ENCODE data around the gene CDC5L. TPM values are rescaled to one million over a fixed set of nuclear protein-coding genes. Genes with fewer than 3 reads are reported as not detected.

The CDC5L gene
- total and polyA plus RNA-seq, 7 donors: 10.9 to 33.3 (median 27.4) TPM

DNA sequence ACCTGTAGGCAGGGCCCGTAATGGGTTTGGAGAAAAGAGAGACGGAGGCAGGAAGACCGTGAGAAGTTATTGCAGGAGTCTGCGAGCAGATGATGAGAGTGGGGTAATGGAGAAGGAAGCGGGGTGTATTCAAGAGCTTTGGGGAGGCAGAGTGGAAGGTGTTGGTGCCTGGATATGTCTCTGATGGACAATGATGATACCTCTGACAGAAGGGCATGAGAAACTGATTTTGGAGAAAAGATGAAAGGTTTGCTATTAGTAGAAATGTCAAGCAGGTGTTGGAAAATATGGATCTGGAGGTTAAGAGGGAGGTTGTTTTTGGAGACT lies 69.4 kb downstream of the CDC5L start:
- WGBS, 3 donors: 78 to 86% (median 83%) methylated on average over 5 of the region's 5 CpGs
- TF ChIP-seq, protein P1, sequence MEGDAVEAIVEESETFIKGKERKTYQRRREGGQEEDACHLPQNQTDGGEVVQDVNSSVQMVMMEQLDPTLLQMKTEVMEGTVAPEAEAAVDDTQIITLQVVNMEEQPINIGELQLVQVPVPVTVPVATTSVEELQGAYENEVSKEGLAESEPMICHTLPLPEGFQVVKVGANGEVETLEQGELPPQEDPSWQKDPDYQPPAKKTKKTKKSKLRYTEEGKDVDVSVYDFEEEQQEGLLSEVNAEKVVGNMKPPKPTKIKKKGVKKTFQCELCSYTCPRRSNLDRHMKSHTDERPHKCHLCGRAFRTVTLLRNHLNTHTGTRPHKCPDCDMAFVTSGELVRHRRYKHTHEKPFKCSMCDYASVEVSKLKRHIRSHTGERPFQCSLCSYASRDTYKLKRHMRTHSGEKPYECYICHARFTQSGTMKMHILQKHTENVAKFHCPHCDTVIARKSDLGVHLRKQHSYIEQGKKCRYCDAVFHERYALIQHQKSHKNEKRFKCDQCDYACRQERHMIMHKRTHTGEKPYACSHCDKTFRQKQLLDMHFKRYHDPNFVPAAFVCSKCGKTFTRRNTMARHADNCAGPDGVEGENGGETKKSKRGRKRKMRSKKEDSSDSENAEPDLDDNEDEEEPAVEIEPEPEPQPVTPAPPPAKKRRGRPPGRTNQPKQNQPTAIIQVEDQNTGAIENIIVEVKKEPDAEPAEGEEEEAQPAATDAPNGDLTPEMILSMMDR (IDR thresholded peaks at IDR 0.05): no peak
- no peaks in the 10 kb centered on the region for H3K27me3 ChIP-seq (ENCODE audit: insufficient read depth in 3 of 3, low read length in 2 of 3)
- DNase-seq (no peak), ATAC-seq (no peak)
- peaks cover 5% of the 10 kb centered on the region for H3K4me1 ChIP-seq
- intact Hi-C loops (cut with DNase I): loop anchor here in 1 of 2 donors (1.0 to 5.0 kb wide), 2 partner anchors 26 to 40 kb away; no protein-coding TSS in a partner anchor
- no peaks in the 10 kb centered on the region for H3K36me3 ChIP-seq (ENCODE audit: insufficient read depth in 1 of 2, low read depth in 1 of 2)
- H3K9me3 ChIP-seq: no peaks in the 10 kb centered on the region
- no peak overlapping the region for H3K27ac ChIP-seq
- no peak overlapping the region for H3K4me3 ChIP-seq

DNA sequence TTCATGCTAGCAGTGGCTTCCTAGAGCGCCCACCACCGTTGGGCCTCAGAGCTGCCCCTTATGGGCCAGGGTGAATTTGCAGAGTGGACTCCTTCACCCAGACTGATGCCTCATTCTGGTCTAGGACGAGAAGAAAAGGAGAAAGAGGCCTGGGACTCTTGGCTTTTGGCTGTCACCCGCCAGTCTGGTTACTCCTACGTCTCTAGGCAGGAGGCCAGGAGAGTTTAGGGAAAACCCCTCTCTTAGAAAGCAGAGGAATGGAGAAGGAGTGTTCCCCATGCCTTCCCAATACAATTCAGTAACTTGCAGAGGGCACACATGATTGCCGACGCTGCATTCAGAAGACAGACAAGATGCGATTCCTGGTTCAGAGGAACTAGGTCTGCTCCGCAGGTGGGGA lies 70.1 kb downstream of the CDC5L start:
- no peak overlapping the region for H3K4me3 ChIP-seq
- H3K27me3 ChIP-seq (ENCODE audit: insufficient read depth in 3 of 3, low read length in 2 of 3): no peaks in the 10 kb centered on the region
- intact Hi-C loops (cut with DNase I): loop anchor here in 1 of 2 donors (5.0 kb wide), 1 partner anchor 40 kb away; no protein-coding TSS in a partner anchor
- H3K4me1 ChIP-seq: peaks cover 5% of the 10 kb centered on the region
- H3K27ac ChIP-seq: no peak overlapping the region
- H3K9me3 ChIP-seq: no peaks in the 10 kb centered on the region
- WGBS, 3 donors: 82 to 90% (median 88%) methylated on average over 9 of the region's 9 CpGs
- no peak for ATAC-seq
- no peak for DNase-seq
- TF ChIP-seq, protein P1 (IDR thresholded peaks at IDR 0.05): no peak
- H3K36me3 ChIP-seq (ENCODE audit: insufficient read depth in 1 of 2, low read depth in 1 of 2): no peaks in the 10 kb centered on the region

DNA sequence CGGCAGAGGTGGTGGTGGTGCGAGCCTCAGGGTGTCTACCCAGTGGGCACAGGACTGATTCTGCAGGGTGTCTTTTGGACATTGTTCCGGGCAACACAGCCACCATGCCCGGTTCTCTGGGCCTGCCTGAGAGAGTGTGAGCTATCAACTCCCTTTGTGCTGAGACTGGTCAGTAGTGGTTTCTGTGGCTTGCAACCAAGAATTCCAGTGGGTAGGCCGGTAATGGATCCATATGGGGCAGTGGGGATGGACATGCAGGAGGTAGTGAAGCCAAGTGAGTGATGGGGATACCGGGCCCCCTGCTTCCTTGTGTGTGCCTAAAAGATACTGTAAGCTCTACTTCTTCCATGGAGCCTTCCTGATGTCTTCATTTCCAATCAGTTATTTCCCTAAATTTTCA lies 71.0 kb downstream of the CDC5L start:
- no peaks in the 10 kb centered on the region for H3K9me3 ChIP-seq
- DNase-seq (no peak), ATAC-seq (no peak)
- intact Hi-C loops (cut with DNase I): loop anchor here in 1 of 2 donors (5.0 kb wide), 1 partner anchor 41 kb away; no protein-coding TSS in a partner anchor
- H3K36me3 ChIP-seq (ENCODE audit: insufficient read depth in 1 of 2, low read depth in 1 of 2): no peaks in the 10 kb centered on the region
- no peak overlapping the region for H3K4me3 ChIP-seq
- peaks cover 5% of the 10 kb centered on the region for H3K4me1 ChIP-seq
- TF ChIP-seq, protein P1 (IDR thresholded peaks at IDR 0.05): no peak
- WGBS, 3 donors: 94 to 97% (median 95%) methylated on average over 6 of the region's 6 CpGs
- H3K27me3 ChIP-seq (ENCODE audit: insufficient read depth in 3 of 3, low read length in 2 of 3): no peaks in the 10 kb centered on the region
- H3K27ac ChIP-seq: no peak overlapping the region

DNA sequence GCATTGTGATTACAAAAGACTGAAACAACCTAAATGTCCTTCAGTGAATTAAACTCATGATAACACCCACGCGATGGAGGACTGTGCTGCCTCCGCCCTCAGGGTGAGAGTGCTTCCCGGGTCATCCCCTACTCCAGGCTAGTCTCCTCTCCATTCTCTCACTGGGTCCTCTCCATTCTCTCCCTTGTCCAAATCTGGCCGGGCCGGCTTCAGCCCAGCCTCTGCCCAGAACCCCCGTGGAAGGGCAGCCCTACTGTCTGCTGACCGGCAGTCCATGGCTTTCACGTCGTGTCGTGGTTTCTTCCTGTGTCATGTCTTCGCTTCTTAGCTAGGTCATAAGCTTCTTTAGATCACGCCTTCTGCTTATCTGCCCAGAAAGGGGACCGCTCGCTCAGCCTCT lies 74.8 kb downstream of the CDC5L start:
- no peaks in the 10 kb centered on the region for H3K4me1 ChIP-seq
- TF ChIP-seq, protein P1 (IDR thresholded peaks at IDR 0.05): no peak
- no peaks in the 10 kb centered on the region for H3K27me3 ChIP-seq (ENCODE audit: insufficient read depth in 3 of 3, low read length in 2 of 3)
- H3K4me3 ChIP-seq: no peak overlapping the region
- H3K27ac ChIP-seq: no peak overlapping the region
- 87 to 92% (median 90%) methylated on average over 15 of the region's 15 CpGs for WGBS, 3 donors
- no peak for ATAC-seq
- intact Hi-C loops (cut with DNase I): no loop called here
- DNase-seq: no peak
- H3K9me3 ChIP-seq: no peaks in the 10 kb centered on the region
- H3K36me3 ChIP-seq (ENCODE audit: insufficient read depth in 1 of 2, low read depth in 1 of 2): no peaks in the 10 kb centered on the region

Measured in psoas muscle (tissue), 8 donors.